RWPE1 (cell line): Measurements from ENCODE around the gene ABLIM1.

ENCODE experiments used
- CTCF ChIA-PET: fragments of 350-600 bp; sonication (Branson Sonifier 250); formaldehyde crosslinking; extraction: SDS; loops from one replicate; lab custom pipeline; 2021; lab: Yijun Ruan, JAX
- POLR2A ChIA-PET: fragments of 400-600 bp; formaldehyde crosslinking; extraction: SDS; loops from one replicate; lab custom pipeline; 2020; ENCODE audit warnings: antibody characterized with exemption; ENCODE audit not compliant: low non-redundant PET; lab: Yijun Ruan, JAX
- DNase-seq: peaks from one replicate; pipeline ENCODE4 v3.0.0; 2012; ENCODE audit warnings: low spot score
- H3K27ac ChIP-seq: fragments of 450-650 bp; 2 replicates; pipeline ENCODE4 v1.5.1; 2017
- TF ChIP-seq, protein P1 (sequence below): fragments of 450-650 bp; conservative IDR thresholded peaks from 2 replicates; pipeline ENCODE4 v1.5.1; 2017; ENCODE audit warnings: low read depth, mild to moderate bottlenecking

The ABLIM1 gene

GRCh38 chr10:114647545-114648138 lies 10.4 kb downstream of the ABLIM1 start:
- DNase-seq: no peak
- CTCF ChIA-PET: interaction anchor here (0.6 kb wide), 3 partner anchors 14 to 1008 kb away, joined by 3 read pairs; no protein-coding TSS in a partner anchor
- POLR2A ChIA-PET: no interaction called here

DNA sequence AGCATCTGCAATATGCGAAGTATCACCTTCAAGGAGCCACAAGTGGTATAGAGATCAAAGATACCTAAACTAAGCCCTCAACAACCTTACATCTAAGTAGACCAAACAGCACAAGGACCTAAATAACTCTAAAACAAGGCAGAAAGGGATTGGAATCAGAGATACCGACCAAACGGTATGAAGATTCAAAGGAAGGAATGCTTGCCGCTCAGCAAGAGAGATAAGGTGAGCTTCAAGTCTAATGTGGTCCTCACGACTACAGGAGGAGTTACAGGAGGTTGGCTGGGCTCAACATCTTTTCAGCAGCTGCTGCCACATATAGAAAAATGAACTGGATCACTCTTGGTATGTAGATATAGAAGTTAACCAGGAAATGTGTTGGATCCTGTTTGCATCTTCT lies 11.6 kb downstream of the ABLIM1 start:
- ChIA-PET POLR2A (no interaction called here), CTCF (no interaction called here)
- TF ChIP-seq, protein P1, sequence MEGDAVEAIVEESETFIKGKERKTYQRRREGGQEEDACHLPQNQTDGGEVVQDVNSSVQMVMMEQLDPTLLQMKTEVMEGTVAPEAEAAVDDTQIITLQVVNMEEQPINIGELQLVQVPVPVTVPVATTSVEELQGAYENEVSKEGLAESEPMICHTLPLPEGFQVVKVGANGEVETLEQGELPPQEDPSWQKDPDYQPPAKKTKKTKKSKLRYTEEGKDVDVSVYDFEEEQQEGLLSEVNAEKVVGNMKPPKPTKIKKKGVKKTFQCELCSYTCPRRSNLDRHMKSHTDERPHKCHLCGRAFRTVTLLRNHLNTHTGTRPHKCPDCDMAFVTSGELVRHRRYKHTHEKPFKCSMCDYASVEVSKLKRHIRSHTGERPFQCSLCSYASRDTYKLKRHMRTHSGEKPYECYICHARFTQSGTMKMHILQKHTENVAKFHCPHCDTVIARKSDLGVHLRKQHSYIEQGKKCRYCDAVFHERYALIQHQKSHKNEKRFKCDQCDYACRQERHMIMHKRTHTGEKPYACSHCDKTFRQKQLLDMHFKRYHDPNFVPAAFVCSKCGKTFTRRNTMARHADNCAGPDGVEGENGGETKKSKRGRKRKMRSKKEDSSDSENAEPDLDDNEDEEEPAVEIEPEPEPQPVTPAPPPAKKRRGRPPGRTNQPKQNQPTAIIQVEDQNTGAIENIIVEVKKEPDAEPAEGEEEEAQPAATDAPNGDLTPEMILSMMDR: no peak
- no peak for DNase-seq
- H3K27ac ChIP-seq: no peak overlapping the region

More at GRCh38 chr10:114647545-114648138, 10.4 kb downstream of the ABLIM1 start:
- TF ChIP-seq, protein P1: no peak
- H3K27ac ChIP-seq: no peak overlapping the region

DNA sequence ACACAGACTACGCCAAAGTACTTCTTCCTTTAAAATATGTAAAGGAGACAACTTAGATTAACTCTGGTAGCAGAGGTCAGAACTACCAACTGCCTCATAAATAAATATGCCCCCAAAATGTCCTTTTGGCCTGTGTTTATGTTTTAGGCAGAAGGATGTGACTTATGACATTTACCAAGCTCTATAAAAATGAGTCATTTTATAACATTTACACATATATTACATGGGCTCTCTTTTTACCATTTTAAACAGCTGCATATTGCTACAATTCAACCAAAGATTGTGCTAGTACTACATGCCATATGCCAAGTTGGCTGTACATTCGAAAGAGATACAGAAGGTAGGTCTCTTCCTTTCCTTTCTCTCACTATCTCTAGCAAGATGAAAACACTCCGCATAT lies 12.4 kb downstream of the ABLIM1 start:
- TF ChIP-seq, protein P1: no peak
- no peak overlapping the region for H3K27ac ChIP-seq
- DNase-seq: no peak
- ChIA-PET CTCF (no interaction called here), POLR2A (no interaction called here)

GRCh38 chr10:114643158-114643557 lies 14.9 kb downstream of the ABLIM1 start:
- POLR2A ChIA-PET: no interaction called here
- CTCF ChIA-PET: interaction anchor here (0.6 kb wide), 1 partner anchor 964 kb away, joined by 8 read pairs; no protein-coding TSS in a partner anchor
- TF ChIP-seq, protein P1: no peak
- DNase-seq: no peak
- H3K27ac ChIP-seq: no peak overlapping the region

DNA sequence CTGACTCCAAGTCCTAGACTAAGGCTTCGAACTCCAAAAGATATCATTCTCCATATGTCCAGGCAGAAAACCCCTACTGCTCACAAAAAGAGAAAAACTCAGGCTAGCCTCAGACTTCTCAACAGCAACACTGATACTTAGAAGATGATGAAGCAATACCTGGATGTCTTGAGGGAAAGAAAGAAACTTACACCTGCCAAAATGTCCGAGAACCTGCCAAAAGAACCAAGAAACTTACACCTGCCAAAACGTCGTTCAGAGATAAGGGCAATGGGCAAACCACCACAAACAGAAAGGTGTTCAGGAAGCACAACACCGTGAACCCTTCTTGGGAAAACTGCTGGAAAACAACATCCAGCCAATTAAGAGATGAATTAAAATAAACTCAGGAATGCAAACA lies 15.3 kb downstream of the ABLIM1 start:
- no peak overlapping the region for H3K27ac ChIP-seq
- TF ChIP-seq, protein P1: no peak
- ChIA-PET CTCF (interaction anchor here (0.6 kb wide), 1 partner anchor 964 kb away, joined by 8 read pairs; no protein-coding TSS in a partner anchor), POLR2A (no interaction called here)
- DNase-seq: no peak

GRCh38 chr10:114638821-114639625 lies 19.1 kb downstream of the ABLIM1 start:
- TF ChIP-seq, protein P1: no peak
- ChIA-PET CTCF (interaction anchor here (0.6 kb wide), 1 partner anchor 528 kb away, joined by 5 read pairs; no protein-coding TSS in a partner anchor), POLR2A (no interaction called here)
- DNase-seq: no peak
- H3K27ac ChIP-seq: peak overlapping the region; percentile 29; the same call in 1 of the 2 replicates
